Retinal pigment epithelial cell (primary cell): ENCODE data around the gene COL4A2.

Experiments used
- DNase-seq: peaks from one replicate; pipeline ENCODE4 v3.0.0-alpha.2; 2010; ENCODE audit warnings: low read depth
- H3K4me3 ChIP-seq: 2 replicates; pipeline ENCODE4 v1.5.1; 2011; ENCODE audit warnings: mild to moderate bottlenecking, low read length, control low read depth, moderate library complexity
- CTCF ChIP-seq: conservative IDR thresholded peaks from 2 replicates; pipeline ENCODE4 v1.5.1; 2011; ENCODE audit warnings: low read depth, low read length, control low read depth, inconsistent platforms

Gene COL4A2

DNA sequence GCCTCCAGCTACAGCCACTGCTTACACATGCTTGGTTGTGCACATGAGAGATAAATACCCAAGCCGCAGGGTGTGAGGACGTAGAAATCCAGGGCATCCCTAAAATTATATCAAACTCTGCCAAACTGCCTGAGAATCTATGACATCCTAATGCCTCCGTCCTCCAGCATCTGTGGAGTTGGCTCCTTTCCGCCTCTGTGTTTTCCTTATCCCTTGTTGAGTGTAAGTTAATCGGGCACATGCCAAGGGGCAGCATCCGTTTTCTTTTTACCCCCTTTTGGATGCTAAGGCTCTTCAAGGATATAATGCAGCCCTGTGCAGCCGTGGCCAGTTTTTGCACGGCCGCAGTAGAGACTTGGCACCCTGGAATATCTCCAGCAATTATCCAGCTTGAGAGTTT, 66.5 kb downstream of the COL4A2 start:
- no peak for DNase-seq
- no peak for TF ChIP-seq CTCF

GRCh38 chr13:110374431-110375370, 67.6 kb downstream of the COL4A2 start:
- TF ChIP-seq CTCF: no peak
- no peak for DNase-seq
- H3K4me3 ChIP-seq: no peak overlapping the region

More for the DNA sequence above, 66.5 kb downstream of the COL4A2 start:
- no peak overlapping the region for H3K4me3 ChIP-seq

DNA sequence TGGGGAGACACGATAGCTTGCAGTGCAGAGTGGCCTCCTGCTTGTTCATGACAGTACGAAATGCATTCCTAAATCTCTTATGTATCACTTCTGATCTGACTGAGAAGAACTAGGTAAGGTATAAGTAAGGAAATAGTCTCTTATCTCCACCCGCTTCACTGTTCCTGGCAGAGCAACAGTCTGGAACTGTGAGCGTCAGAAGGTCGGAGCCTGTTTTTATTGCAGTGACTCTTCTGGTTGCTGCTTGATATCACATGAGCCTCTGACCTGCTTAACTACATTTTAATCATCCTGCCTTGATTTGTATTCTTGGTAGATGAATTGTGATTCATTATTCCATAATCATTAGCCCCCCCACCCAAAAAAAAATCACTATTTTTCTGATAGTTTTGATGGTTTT, 69.0 kb downstream of the COL4A2 start:
- H3K4me3 ChIP-seq: no peak overlapping the region
- no peak for TF ChIP-seq CTCF
- DNase-seq: no peak

GRCh38 chr13:110377178-110377825, 70.2 kb downstream of the COL4A2 start:
- TF ChIP-seq CTCF: no peak
- no peak for DNase-seq
- no peak overlapping the region for H3K4me3 ChIP-seq

DNA sequence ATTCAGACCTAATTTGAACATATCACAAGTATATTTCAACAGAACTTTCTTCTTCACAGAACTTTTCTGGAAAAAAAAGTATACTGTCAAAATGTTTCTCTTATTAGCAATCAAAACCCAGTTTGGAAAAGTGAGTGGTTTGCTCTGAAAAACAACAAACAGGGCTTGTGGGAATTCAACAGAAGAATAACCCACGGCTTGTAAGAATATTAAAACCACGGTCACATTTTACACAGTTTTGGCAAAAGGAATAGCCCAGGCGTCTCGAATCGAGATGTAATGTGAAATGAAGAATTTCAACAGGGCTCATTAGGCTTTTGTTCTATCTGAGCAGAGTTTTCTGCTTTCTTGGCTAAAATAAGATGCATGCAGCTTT, 70.7 kb downstream of the COL4A2 start:
- TF ChIP-seq CTCF: no peak
- no peak overlapping the region for H3K4me3 ChIP-seq
- DNase-seq: no peak

DNA sequence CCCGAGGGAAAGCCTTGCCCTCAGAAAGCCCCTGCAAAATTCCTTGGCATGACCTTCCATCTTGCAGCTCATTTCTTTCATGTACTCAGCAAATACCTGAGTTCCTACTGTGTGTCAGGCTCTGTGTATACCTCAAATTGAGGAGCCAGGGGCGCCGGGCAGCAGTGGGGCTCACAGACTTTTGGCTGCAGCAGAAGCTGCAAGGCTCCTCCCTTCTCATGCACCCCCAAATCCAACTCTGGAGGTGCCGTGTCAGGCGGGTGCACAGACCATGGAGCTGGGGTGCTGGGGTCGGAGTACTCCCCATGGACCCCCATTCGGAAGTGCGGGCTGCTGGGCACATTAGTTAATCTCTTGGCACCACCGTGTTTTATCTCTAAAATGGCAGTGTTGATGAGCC, 72.3 kb downstream of the COL4A2 start:
- TF ChIP-seq CTCF: no peak
- H3K4me3 ChIP-seq: no peak overlapping the region
- no peak for DNase-seq
